MM.1S (cell line): ENCODE measurements around the gene TNFRSF1A.

Source experiments
- DNase-seq: peaks from one replicate; pipeline ENCODE4 v3.0.0-alpha.2; 2015
- H2AFZ ChIP-seq: fragments of 300-600 bp; sonication (generic); 2 replicates; pipeline ENCODE4 v1.6.0; 2016; ENCODE audit warnings: antibody characterized with exemption, low read length
- H3F3A ChIP-seq: fragments of 300-600 bp; sonication (generic); 2 replicates; pipeline ENCODE4 v1.6.1; 2016; ENCODE audit warnings: mild to moderate bottlenecking, antibody characterized with exemption, low read length, moderate library complexity, mixed read lengths; ENCODE audit not compliant: insufficient read depth
- H3K27ac ChIP-seq: fragments of 300-600 bp; sonication (generic); 2 replicates; pipeline ENCODE4 v1.5.1; 2016; ENCODE audit warnings: mild to moderate bottlenecking, low read length
- H3K27me3 ChIP-seq: fragments of 300-600 bp; sonication (generic); replicated peaks from 2 replicates; pipeline ENCODE4 v1.6.0; 2016; ENCODE audit warnings: low read length; ENCODE audit not compliant: insufficient read depth
- H3K36me3 ChIP-seq: fragments of 300-600 bp; sonication (generic); replicated peaks from 2 replicates; pipeline ENCODE4 v1.6.1; 2016; ENCODE audit warnings: mild to moderate bottlenecking, low read length, mixed read lengths; ENCODE audit not compliant: insufficient read depth
- H3K4me1 ChIP-seq: fragments of 300-600 bp; sonication (generic); 2 replicates; pipeline ENCODE4 v1.6.1; 2016; ENCODE audit warnings: low read length, mixed read lengths
- H3K4me2 ChIP-seq: fragments of 300-600 bp; sonication (generic); 2 replicates; pipeline ENCODE4 v1.6.0; 2016; ENCODE audit warnings: low read depth, low read length
- H3K4me3 ChIP-seq: fragments of 300-600 bp; sonication (generic); 2 replicates; pipeline ENCODE4 v1.5.1; 2016; ENCODE audit warnings: low read length, mixed read lengths
- H3K79me2 ChIP-seq: fragments of 300-600 bp; sonication (generic); 2 replicates; pipeline ENCODE4 v1.6.1; 2016; ENCODE audit warnings: mixed run types, low read length, mixed read lengths
- H3K9ac ChIP-seq: fragments of 300-600 bp; sonication (generic); 2 replicates; pipeline ENCODE4 v1.6.1; 2016; ENCODE audit warnings: low read length, mixed read lengths
- H3K9me2 ChIP-seq: fragments of 300-600 bp; sonication (generic); replicated peaks from 2 replicates; pipeline ENCODE4 v1.6.1; 2016; ENCODE audit warnings: mild to moderate bottlenecking, low read length, mixed read lengths; ENCODE audit not compliant: insufficient read depth
- H3K9me3 ChIP-seq: fragments of 300-600 bp; sonication (generic); replicated peaks from 2 replicates; pipeline ENCODE4 v1.6.1; 2016; ENCODE audit warnings: mild to moderate bottlenecking, low read length, mixed read lengths; ENCODE audit not compliant: insufficient read depth
- H4K20me1 ChIP-seq: fragments of 300-600 bp; sonication (generic); 2 replicates; pipeline ENCODE4 v1.6.1; 2016; ENCODE audit warnings: mild to moderate bottlenecking, low read length, moderate library complexity, mixed read lengths; ENCODE audit not compliant: insufficient read depth
- CTCF ChIP-seq: fragments of 300-600 bp; sonication (generic); IDR thresholded peaks from 2 replicates; pipeline ENCODE4 v1.5.1; 2016; ENCODE audit warnings: antibody characterized with exemption, low read length, mixed read lengths
- EZH2 ChIP-seq: fragments of 300-600 bp; sonication (generic); optimal IDR thresholded peaks from 2 replicates; pipeline ENCODE3; 2017; ENCODE audit warnings: low read depth, mild to moderate bottlenecking, antibody characterized with exemption, low read length, mixed read lengths
- EZH2phosphoT487 ChIP-seq: fragments of 300-600 bp; sonication (generic); IDR thresholded peaks from 2 replicates; pipeline ENCODE4 v1.6.1; 2018; ENCODE audit warnings: antibody characterized with exemption, low read length

Gene TNFRSF1A

GRCh38 chr12:6373022-6373787, 31.3 kb upstream of the TNFRSF1A start:
- H3K4me1 ChIP-seq, result peaks cover 14% of the 10 kb centered on the region

GRCh38 chr12:6372403-6373003, 30.6 kb upstream of the TNFRSF1A start:
- H3K27me3 ChIP-seq, result no peaks in the 10 kb centered on the region
- H3K4me3 ChIP-seq, result no peak overlapping the region
- peak overlapping the region; percentile 50 for H2AFZ ChIP-seq
- H4K20me1 ChIP-seq, result no peaks in the 10 kb centered on the region
- H3K9me3 ChIP-seq, result no peaks in the 10 kb centered on the region
- H3K36me3 ChIP-seq, result no peaks in the 10 kb centered on the region
- H3K4me2 ChIP-seq, result no peak overlapping the region
- no peaks in the 10 kb centered on the region for H3K9me2 ChIP-seq
- H3K79me2 ChIP-seq, result no peaks in the 10 kb centered on the region
- DNase-seq, result peak; percentile 45
- TF ChIP-seq EZH2, result no peak
- TF ChIP-seq CTCF, result no peak
- no peak for TF ChIP-seq EZH2phosphoT487
- no peak overlapping the region for H3K27ac ChIP-seq
- peaks cover 21% of the 10 kb centered on the region for H3K4me1 ChIP-seq
- H3K9ac ChIP-seq, result no peak overlapping the region
- peaks cover 7% of the 10 kb centered on the region; the same call in 1 of the 2 replicates for H3F3A ChIP-seq

More at GRCh38 chr12:6373022-6373787, 31.3 kb upstream of the TNFRSF1A start:
- Histone ChIP-seq H3K4me3 (no peak overlapping the region), H3K27me3 (no peaks in the 10 kb centered on the region), H3K9ac (no peak overlapping the region), H2AFZ (no peak overlapping the region), H3K79me2 (no peaks in the 10 kb centered on the region), H3K4me2 (no peak overlapping the region), H3K9me3 (no peaks in the 10 kb centered on the region), H3F3A (no peaks in the 10 kb centered on the region), H3K9me2 (no peaks in the 10 kb centered on the region), H3K36me3 (no peaks in the 10 kb centered on the region), H3K27ac (no peak overlapping the region), H4K20me1 (no peaks in the 10 kb centered on the region)
- TF ChIP-seq CTCF (no peak), EZH2 (no peak), EZH2phosphoT487 (no peak)
- DNase-seq, result no peak

- H3K4me1 ChIP-seq, result peaks cover 27% of the 10 kb centered on the region
- H3K36me3 ChIP-seq, result no peaks in the 10 kb centered on the region
- no peak overlapping the region for H2AFZ ChIP-seq
- H3K79me2 ChIP-seq, result no peaks in the 10 kb centered on the region
- DNase-seq, result no peak
- no peaks in the 10 kb centered on the region for H3K27me3 ChIP-seq
- TF ChIP-seq EZH2phosphoT487, result no peak
- TF ChIP-seq CTCF, result no peak
- no peak for TF ChIP-seq EZH2
- peaks cover 10% of the 10 kb centered on the region; the same call in 1 of the 2 replicates for H3F3A ChIP-seq
- no peak overlapping the region for H3K4me2 ChIP-seq
- no peak overlapping the region for H3K9ac ChIP-seq
- H3K27ac ChIP-seq, result no peak overlapping the region
- no peaks in the 10 kb centered on the region for H3K9me3 ChIP-seq
- no peak overlapping the region for H3K4me3 ChIP-seq
- no peaks in the 10 kb centered on the region for H3K9me2 ChIP-seq
- no peaks in the 10 kb centered on the region for H4K20me1 ChIP-seq
These were observed 29.3 kb upstream of the TNFRSF1A start for GRCh38 chr12:6370994-6371754.
